GM10266 (cell line): ENCODE results near the gene HORMAD1.

ENCODE experiments used
- DNase-seq: peaks from one replicate; pipeline ENCODE4 v3.0.0; 2012; ENCODE audit errors: extremely low spot score
- CTCF ChIP-seq: IDR thresholded peaks from 2 replicates; pipeline ENCODE4 v1.5.1; 2012; ENCODE audit warnings: mild to moderate bottlenecking, low read depth; ENCODE audit not compliant: control insufficient read depth, insufficient read depth; ENCODE audit errors: missing control alignments

The HORMAD1 gene

GRCh38 chr1:150696590-150696989, 24.1 kb downstream of the HORMAD1 start:
- no peak for DNase-seq
- no peak for TF ChIP-seq CTCF

- TF ChIP-seq CTCF = no peak
- DNase-seq = no peak
Observed at GRCh38 chr1:150696162-150696561, 24.5 kb downstream of the HORMAD1 start.

- DNase-seq = no peak
- no peak for TF ChIP-seq CTCF
Observed at GRCh38 chr1:150695561-150695960, 25.1 kb downstream of the HORMAD1 start.

GRCh38 chr1:150692720-150693119, 28.0 kb downstream of the HORMAD1 start:
- TF ChIP-seq CTCF = no peak
- DNase-seq = no peak

GRCh38 chr1:150688763-150689162, 31.9 kb downstream of the HORMAD1 start:
- no peak for TF ChIP-seq CTCF
- no peak for DNase-seq

GRCh38 chr1:150686275-150686674, 34.4 kb downstream of the HORMAD1 start:
- no peak for TF ChIP-seq CTCF
- no peak for DNase-seq

GRCh38 chr1:150683914-150684313, 36.8 kb downstream of the HORMAD1 start:
- no peak for TF ChIP-seq CTCF
- DNase-seq = no peak
